ENCODE results near the gene BNIPL. TPM values are rescaled to one million over a fixed set of nuclear protein-coding genes. Genes with fewer than 3 reads are reported as not detected.

The BNIPL gene
- total and polyA plus RNA-seq, 2 of the 8 experiments (the other 6 are each of a cell fraction or from before 2014, with no cell fraction given) = 2.4 to 3.3 TPM

GRCh38 chr1:151037032-151037431, 646 bp downstream of the BNIPL start:
- H3K9me3 ChIP-seq (ENCODE audit: insufficient read depth in 2 of 2, low read depth in 1 of 2, low read length in 1 of 2) = no peaks in the 10 kb centered on the region
- no peaks in the 10 kb centered on the region for H3K79me1 ChIP-seq (ENCODE audit: low read depth, low read length)
- H3K4ac ChIP-seq (replicated peaks; ENCODE audit: insufficient read length, low read depth, low read length) = no peak overlapping the region
- H2BK12ac ChIP-seq (ENCODE audit: low read depth, low read length) = no peak overlapping the region
- no peak overlapping the region for H2AK5ac ChIP-seq (ENCODE audit: low read depth, low read length)
- no peak overlapping the region for H2BK120ac ChIP-seq (replicated peaks; ENCODE audit: low read depth, low read length)
- ChIA-PET POLR2A (ENCODE audit: partially characterized antibody) (interaction anchor here (0.8 to 6.4 kb wide), 3 partner anchors 11 to 461 kb away, joined by 4 to 58 read pairs (median 5); partner anchors contain the start of gene C1orf56), CTCF (ENCODE audit: partially characterized antibody) (interaction anchor here (0.6 to 2.3 kb wide), 6 partner anchors 11 to 723 kb away, joined by 3 to 7 read pairs (median 4); no protein-coding TSS in a partner anchor)
- H3K36me3 ChIP-seq (ENCODE audit: control insufficient read depth in 2 of 4, insufficient read depth in 4 of 4, low read length in 3 of 4) = peaks cover 0 to 12% (median 6%) of the 10 kb centered on the region in 4 experiments; a peak in 4 of 8 replicates
- H3K18ac ChIP-seq (ENCODE audit: extremely low read depth, low read length) = no peak overlapping the region
- no peak overlapping the region for H4K91ac ChIP-seq (replicated peaks; ENCODE audit: insufficient read length, low read length)
- H4K5ac ChIP-seq (ENCODE audit: insufficient read length, low read depth, low read length) = no peak overlapping the region
- FAIRE-seq (no peak), DNase-seq (ENCODE audit: low read depth in 1 of 2, low spot score in 2 of 2) (no peak)
- H3K23me2 ChIP-seq (ENCODE audit: low read depth, low read length) = no peaks in the 10 kb centered on the region
- H3K56ac ChIP-seq (replicated peaks; ENCODE audit: insufficient read length, low read depth, low read length) = no peak overlapping the region
- H4K20me1 ChIP-seq (replicated peaks in 1 of 2; ENCODE audit: control insufficient read depth in 1 of 2, insufficient read depth in 2 of 2, low read length in 2 of 2) = no peaks in the 10 kb centered on the region
- H2BK5ac ChIP-seq (ENCODE audit: low read depth, low read length) = no peak overlapping the region
- no peak overlapping the region for H3K9ac ChIP-seq (replicated peaks in 1 of 4; ENCODE audit: extremely low read depth in 1 of 4, low read depth in 3 of 4, low read length in 3 of 4)
- 85% methylated on average over 6 of the region's 6 CpGs; no CpG with 5 or more reads in 1 of the 2 experiments for WGBS, 2 experiments (ENCODE audit: extremely low coverage in 1 of 2, insufficient coverage in 1 of 2, insufficient read length in 1 of 2, insufficient replicate concordance in 2 of 2, low coverage in 1 of 2, low lambda C conversion rate in 2 of 2, missing lambda C conversion rate in 1 of 2)
- H3K23ac ChIP-seq (ENCODE audit: insufficient read length) = no peak overlapping the region
- no peaks in the 10 kb centered on the region for H3K27me3 ChIP-seq (replicated peaks in 1 of 4; ENCODE audit: control insufficient read depth in 3 of 4, extremely low read depth in 1 of 4, insufficient read depth in 3 of 4, low read length in 3 of 4)
- no peak for TF ChIP-seq SRF (IDR thresholded peaks at IDR 0.05; ENCODE audit: low read depth, low read length)
- TF ChIP-seq EP300 (IDR thresholded peaks at IDR 0.05; ENCODE audit: borderline replicate concordance in 1 of 2, low read depth in 2 of 2, low read length in 2 of 2) = no peak
- no peak for TF ChIP-seq KDM4A (IDR thresholded peaks at IDR 0.05; ENCODE audit: low read depth, low read length, severe bottlenecking)
- TF ChIP-seq CHD1 (IDR thresholded peaks at IDR 0.05; ENCODE audit: low read depth, low read length) = no peak
- no peak for TF ChIP-seq TAF7 (optimal IDR thresholded peaks at IDR 0.05; ENCODE audit: borderline replicate concordance, low read depth, low read length)
- TF ChIP-seq CHD2 (IDR thresholded peaks at IDR 0.05; ENCODE audit: low read length) = no peak
- no peak for TF ChIP-seq JUN (IDR thresholded peaks at IDR 0.05; ENCODE audit: low read depth, low read length)
- TF ChIP-seq CBX8 (IDR thresholded peaks at IDR 0.05; ENCODE audit: borderline replicate concordance, low read depth, low read length) = no peak
- no peak for TF ChIP-seq GABPA (IDR thresholded peaks at IDR 0.05; ENCODE audit: borderline replicate concordance, insufficient read depth, low read length)
- no peak for TF ChIP-seq TEAD4 (IDR thresholded peaks at IDR 0.05; ENCODE audit: low read depth, low read length)
- TF ChIP-seq MAX (IDR thresholded peaks at IDR 0.05) = no peak
- no peak overlapping the region for H3K14ac ChIP-seq (ENCODE audit: insufficient read length)
- H3K4me3 ChIP-seq (ENCODE audit: extremely low read depth in 1 of 4, insufficient read depth in 2 of 4, low read depth in 3 of 4, low read length in 4 of 4) = peak overlapping the region in 1 of 4 experiments; percentile 41; a peak in 2 of 8 replicates
- H4K8ac ChIP-seq (ENCODE audit: extremely low read depth, insufficient read depth, low read length) = no peak overlapping the region
- H2BK20ac ChIP-seq (ENCODE audit: low read length) = no peak overlapping the region; the same call in 1 of the 2 replicates
- H3K79me2 ChIP-seq (ENCODE audit: control insufficient read depth in 1 of 2, insufficient read depth in 2 of 2, low read length in 2 of 2) = no peaks in the 10 kb centered on the region
- no peak overlapping the region for H3K27ac ChIP-seq (ENCODE audit: low read depth, low read length)
- H2AFZ ChIP-seq (ENCODE audit: low read length) = no peak overlapping the region
- H3K4me1 ChIP-seq (replicated peaks in 1 of 4; ENCODE audit: control insufficient read depth in 3 of 4, insufficient read depth in 4 of 4, low read length in 3 of 4) = peaks cover 0 to 3% (median 0%) of the 10 kb centered on the region in 4 experiments; a peak in 3 of 7 replicates
- H3K4me2 ChIP-seq (ENCODE audit: insufficient read depth in 1 of 2, low read depth in 2 of 2, low read length in 2 of 2) = peak overlapping the region in 1 of 2 experiments; percentile 20; a peak in 1 of 4 replicates
- H2BK15ac ChIP-seq (ENCODE audit: low read length) = no peak overlapping the region

Data from H1 (cell line).